K562 (cell line): ENCODE measurements around the gene FHIP1B. TPM values are rescaled to one million over a fixed set of nuclear protein-coding genes. Genes with fewer than 3 reads are reported as not detected.
A peak's percentile ranks its signal among the peaks of the same experiment; 100 is the strongest.

ENCODE experiments used
- CBX3 ChIP-seq, 2 experiments: IDR thresholded peaks; 1 replicate in 1 of 2; 2 replicates in 1 of 2; pipeline ENCODE4 v1.6.1; 2012; ENCODE audit warnings: inconsistent platforms in 2 of 2, low read length in 2 of 2, borderline replicate concordance in 1 of 2, control low read depth in 1 of 2
- EGR1 ChIP-seq: fragments of 450-650 bp; conservative IDR thresholded peaks from 2 replicates; pipeline ENCODE4 v1.6.1; 2017; ENCODE audit warnings: mild to moderate bottlenecking
- ERF ChIP-seq: fragments of 450-650 bp; formaldehyde crosslinking; IDR thresholded peaks from 2 replicates; pipeline ENCODE4 v1.4.0; 2020; ENCODE audit warnings: mild to moderate bottlenecking, mixed read lengths
- ETV1 ChIP-seq: fragments of 450-650 bp; conservative IDR thresholded peaks from 2 replicates; pipeline ENCODE4 v1.6.1; 2016; ENCODE audit warnings: missing genetic modification characterization, control low read depth, low read depth, missing compliant biosample characterization
- HCFC1 ChIP-seq: IDR thresholded peaks from 2 replicates; pipeline ENCODE4 v1.6.1; 2012; ENCODE audit warnings: low read depth, low read length, improper control_type of control experiment
- HOMEZ ChIP-seq: fragments of 250-450 bp; sonication (Bioruptor Pico); IDR thresholded peaks from 2 replicates; pipeline ENCODE4 v1.4.0; 2020; ENCODE audit warnings: mild to moderate bottlenecking, moderate library complexity
- KAT2B ChIP-seq: IDR thresholded peaks from one replicate; pipeline ENCODE4 v1.6.1; 2012; ENCODE audit warnings: low read depth, mild to moderate bottlenecking, control low read depth, inconsistent platforms, low read length, moderate library complexity
- MAZ ChIP-seq, 2 experiments: fragments of 450-650 bp in 1 of 2; sonication (generic) in 1 of 2; formaldehyde crosslinking; IDR thresholded peaks in 1 of 2; conservative IDR thresholded peaks in 1 of 2; 2 replicates each; pipeline versions ENCODE4 v1.4.0 to v1.5.0; 2020; ENCODE audit warnings: mild to moderate bottlenecking in 1 of 2, missing genetic modification reagents in 1 of 2
- MLLT1 ChIP-seq, 2 experiments: fragments of 450-650 bp; IDR thresholded peaks; 2 replicates each; pipeline ENCODE4 v1.6.1; 2016
- MYNN ChIP-seq, 2 experiments: sonication (generic); formaldehyde crosslinking in 1 of 2; IDR thresholded peaks; 2 replicates each; pipeline versions ENCODE4 v1.5.0 to v1.6.1; 2016 to 2020; ENCODE audit warnings: antibody characterized with exemption in 1 of 2, missing genetic modification reagents in 1 of 2
- PATZ1 ChIP-seq: fragments of 250-450 bp; sonication (Bioruptor Pico); IDR thresholded peaks from 2 replicates; pipeline ENCODE4 v1.5.0; 2020; ENCODE audit warnings: mild to moderate bottlenecking, borderline replicate concordance
- RBM17 ChIP-seq: fragments of 200-400 bp; formaldehyde crosslinking; IDR thresholded peaks from 2 replicates; pipeline ENCODE4 v1.6.1; 2017; ENCODE audit warnings: low read depth, mild to moderate bottlenecking, low read length, borderline replicate concordance
- RBM25 ChIP-seq: fragments of 200-400 bp; formaldehyde crosslinking; IDR thresholded peaks from 2 replicates; pipeline ENCODE4 v1.6.1; 2018; ENCODE audit warnings: low read length, low read depth, moderate library complexity; ENCODE audit not compliant: severe bottlenecking
- RFX1 ChIP-seq: fragments of 450-650 bp; IDR thresholded peaks from 2 replicates; pipeline ENCODE4 v1.6.1; 2016; ENCODE audit warnings: mild to moderate bottlenecking, moderate library complexity
- SMARCE1 ChIP-seq: fragments of 450-650 bp; IDR thresholded peaks from 2 replicates; pipeline ENCODE4 v1.7.1; 2016; ENCODE audit warnings: mild to moderate bottlenecking
- SRF ChIP-seq, 2 experiments: fragments of 250-450, 450-650 bp in 1 of 2; sonication (Bioruptor Pico) in 1 of 2; sonication (generic) in 1 of 2; formaldehyde crosslinking; IDR thresholded peaks; 2 replicates each; pipeline versions ENCODE4 v1.5.0 to v1.5.1; 2020 to 2022; ENCODE audit warnings: mild to moderate bottlenecking in 1 of 2, missing genetic modification reagents in 1 of 2
- TAF9B ChIP-seq: fragments of 450-650 bp; IDR thresholded peaks from 2 replicates; pipeline ENCODE4 v1.6.1; 2018; ENCODE audit warnings: mild to moderate bottlenecking; ENCODE audit not compliant: partially characterized antibody
- TBP ChIP-seq: optimal IDR thresholded peaks from 2 replicates; pipeline ENCODE3; 2011; ENCODE audit warnings: low read depth, low read length, improper control_type of control experiment
- TEAD2 ChIP-seq: fragments of 450-650 bp; IDR thresholded peaks from 2 replicates; pipeline ENCODE4 v1.6.1; 2016; ENCODE audit warnings: missing genetic modification characterization, control low read depth, missing compliant biosample characterization
- YY1 ChIP-seq, 3 experiments: IDR thresholded peaks; 2 replicates each; pipeline ENCODE4 v1.6.1; 2011; ENCODE audit warnings: low read length in 2 of 3, mild to moderate bottlenecking in 2 of 3, moderate library complexity in 2 of 3, borderline replicate concordance in 1 of 3, control low read depth in 1 of 3, low read depth in 1 of 3; ENCODE audit not compliant: insufficient read depth in 3 of 3, insufficient replicate concordance in 2 of 3, control insufficient read depth in 1 of 3, insufficient read length in 1 of 3; ENCODE audit errors: extremely low read depth in 1 of 3
- ZC3H11A ChIP-seq: IDR thresholded peaks from 2 replicates; pipeline ENCODE4 v1.6.1; 2012; ENCODE audit warnings: low read depth, low read length, improper control_type of control experiment
- ZFX ChIP-seq: sonication (generic); formaldehyde crosslinking; IDR thresholded peaks from 2 replicates; pipeline ENCODE4 v1.8.0; 2022; ENCODE audit warnings: mild to moderate bottlenecking, missing genetic modification reagents, moderate library complexity
- ZNF707 ChIP-seq: fragments of 250-450 bp; sonication (Bioruptor Pico); conservative IDR thresholded peaks from 2 replicates; pipeline ENCODE4 v1.8.0; 2022; ENCODE audit warnings: inconsistent platforms, mild to moderate bottlenecking, moderate library complexity
- polyA plus RNA-seq, 8 experiments: library from polyadenylated mRNA; depleted of rRNA in 4 of 8; stranded (reverse) in 5 of 8; unstranded in 3 of 8; fragments of >200 nt; fragmentation: Nextera tagmentation in 2 of 8; fragmentation: Illumina TruSeq in 1 of 8; extraction: Ambion mirVana in 2 of 8; extraction: Trizol in 1 of 8; gene quantifications; 2 replicates each; pipeline versions ENCODE4 v1.2.1 to v1.2.3, GENCODE V29; 2011 to 2014; ENCODE audit warnings: inconsistent platforms in 1 of 8, missing spikeins in 1 of 8
- total RNA-seq, 7 experiments: library from RNA; depleted of rRNA in 6 of 7; stranded (reverse); fragments of >200 nt in 6 of 7; fragmentation: Illumina TruSeq in 2 of 7; extraction: Trizol in 2 of 7; gene quantifications; 2 replicates each; pipeline versions ENCODE4 v1.2.1 to v1.2.3, GENCODE V29; 2011 to 2021; ENCODE audit warnings: low replicate concordance in 1 of 7

The FHIP1B gene
- total and polyA plus RNA-seq, 9 of the 15 experiments (the other 6 are each of a cell fraction or from before 2014, with no cell fraction given): 0.94 to 24.7 (median 15.6) TPM

- TF ChIP-seq MLLT1 (IDR thresholded peaks at IDR 0.05): peak in 1 of 2 experiments; percentile 75; a peak in 2 of 4 replicates
- no peak for TF ChIP-seq HOMEZ (CRISPR knock-in tag)
- TF ChIP-seq ZFX: peak; percentile 76
- peak; percentile 55 to 91 (median 84) for TF ChIP-seq YY1 (IDR thresholded peaks at IDR 0.05; ENCODE audit: borderline replicate concordance in 1 of 3, control insufficient read depth in 1 of 3, extremely low read depth in 1 of 3, insufficient read depth in 3 of 3, insufficient read length in 1 of 3, insufficient replicate concordance in 2 of 3, low read depth in 1 of 3, low read length in 2 of 3)
- peak; percentile 90 to 92 for TF ChIP-seq MAZ (CRISPR knock-in tag; conservative IDR thresholded peaks at IDR 0.05 in 1 of 2, IDR thresholded peaks at IDR 0.05 in 1 of 2)
- peak; percentile 31 for TF ChIP-seq TBP
- no peak for TF ChIP-seq PATZ1
- no peak for TF ChIP-seq ETV1 (tag)
- TF ChIP-seq RBM17: no peak
- TF ChIP-seq SMARCE1: peak; percentile 67; the same call in 1 of the 2 replicates
- TF ChIP-seq RBM25: peak; percentile 77
- TF ChIP-seq HCFC1: peak; percentile 76
- peak; percentile 94 for TF ChIP-seq RFX1
- no peak for TF ChIP-seq KAT2B
- TF ChIP-seq TEAD2 (tag): no peak
- peak; percentile 31 for TF ChIP-seq TAF9B
- TF ChIP-seq ERF: no peak
- no peak for TF ChIP-seq MYNN (IDR thresholded peaks at IDR 0.05)
- no peak for TF ChIP-seq MYNN (CRISPR knock-in tag; IDR thresholded peaks at IDR 0.05)
- no peak for TF ChIP-seq ZNF707 (CRISPR knock-in tag)
- TF ChIP-seq EGR1: peak; percentile 89
- TF ChIP-seq ZC3H11A: no peak
- peak in 1 of 2 experiments; percentile 81; a peak in 2 of 4 replicates for TF ChIP-seq SRF (CRISPR knock-in tag; IDR thresholded peaks at IDR 0.05)
- TF ChIP-seq CBX3 (IDR thresholded peaks at IDR 0.05; ENCODE audit: borderline replicate concordance in 1 of 2, low read length in 2 of 2): no peak
Observed at GRCh38 chr11:6234387-6235107, at the start of gene FHIP1B (continued).
